GM18867 (cell line): ENCODE measurements around the gene CYGB.
"Not testable (repeated sequence)": the region's sequence is repeated elsewhere in the genome, so short reads cannot be mapped to it uniquely, and the experiment has no call there.

Experiments used
- ATAC-seq: cut with Tn5 transposase; IDR thresholded peaks from one replicate; pipeline ENCODE4 v1.9.1; 2021; ENCODE audit warnings: mild to moderate bottlenecking, moderate library complexity; ENCODE audit not compliant: unreplicated experiment

Gene CYGB

GRCh38 chr17:76524598-76525512 is 12.7 kb downstream of the CYGB start:
- no peak for ATAC-seq

GRCh38 chr17:76523084-76524037 is 14.1 kb downstream of the CYGB start:
- no peak for ATAC-seq

GRCh38 chr17:76521683-76522082 is 15.8 kb downstream of the CYGB start:
- ATAC-seq = not testable (repeated sequence)

- ATAC-seq = no peak
These were observed 16.2 kb downstream of the CYGB start for GRCh38 chr17:76521262-76521661.

GRCh38 chr17:76519048-76519966 is 18.2 kb downstream of the CYGB start:
- no peak for ATAC-seq

GRCh38 chr17:76517638-76518038 is 19.9 kb downstream of the CYGB start:
- ATAC-seq = no peak

- ATAC-seq = no peak
These were observed 22.1 kb downstream of the CYGB start for GRCh38 chr17:76515274-76515949.

GRCh38 chr17:76514355-76514754 is 23.2 kb downstream of the CYGB start:
- ATAC-seq = not testable (repeated sequence)

- ATAC-seq = no peak
These were observed 24.2 kb downstream of the CYGB start for GRCh38 chr17:76513306-76513692.

GRCh38 chr17:76512366-76513305 is 24.9 kb downstream of the CYGB start:
- no peak for ATAC-seq

GRCh38 chr17:76511668-76512365 is 25.7 kb downstream of the CYGB start:
- no peak for ATAC-seq

GRCh38 chr17:76510831-76511244 is 26.7 kb downstream of the CYGB start:
- ATAC-seq = no peak

GRCh38 chr17:76508472-76509063 is 28.9 kb downstream of the CYGB start:
- ATAC-seq = not testable (repeated sequence)

- peak; percentile 51 for ATAC-seq
These were observed 30.8 kb downstream of the CYGB start for GRCh38 chr17:76506408-76507345.

GRCh38 chr17:76504117-76504516 is 33.4 kb downstream of the CYGB start:
- no peak for ATAC-seq

GRCh38 chr17:76502341-76503211 is 34.9 kb downstream of the CYGB start:
- ATAC-seq = no peak
